Suppressor macrophage treated with lipopolysaccharide for 1 hour (primary cell): ENCODE results near the gene SESN1.
A peak's percentile ranks its signal among the peaks of the same experiment; 100 is the strongest.

Experiments used
- DNase-seq, 3 donors: peaks; one replicate each; pipeline ENCODE4 v3.0.0-alpha.2; 2020 to 2022

The SESN1 gene

GRCh38 chr6:108955329-108955949 is 139.2 kb downstream of the SESN1 start:
- DNase-seq, result no peak

- no peak for DNase-seq
These were observed 141.0 kb downstream of the SESN1 start for GRCh38 chr6:108953681-108954080.

GRCh38 chr6:108952776-108953486 is 141.7 kb downstream of the SESN1 start:
- DNase-seq, result no peak

- peak in 1 of 3 donors; percentile 25 for DNase-seq
These were observed 143.2 kb downstream of the SESN1 start for GRCh38 chr6:108951351-108951953.

GRCh38 chr6:108948181-108948661 is 146.4 kb downstream of the SESN1 start:
- no peak for DNase-seq

- peak; percentile 51 to 82 (median 57) for DNase-seq
These were observed 147.4 kb downstream of the SESN1 start for GRCh38 chr6:108947114-108947854.

- DNase-seq, result no peak
These were observed 148.0 kb downstream of the SESN1 start for GRCh38 chr6:108946695-108947094.

GRCh38 chr6:108945681-108946159 is 148.9 kb downstream of the SESN1 start:
- DNase-seq, result no peak

- no peak for DNase-seq
These were observed 149.7 kb downstream of the SESN1 start for GRCh38 chr6:108944707-108945680.

- DNase-seq, result no peak
These were observed 150.6 kb downstream of the SESN1 start for GRCh38 chr6:108944071-108944470.

- no peak for DNase-seq
These were observed 151.8 kb downstream of the SESN1 start for GRCh38 chr6:108942556-108943492.

GRCh38 chr6:108941859-108942258 is 152.8 kb downstream of the SESN1 start:
- peak in 2 of 3 donors; percentile 40 to 41 for DNase-seq

- DNase-seq, result no peak
These were observed 153.4 kb downstream of the SESN1 start for GRCh38 chr6:108941281-108941680.

GRCh38 chr6:108940741-108941140 is 153.9 kb downstream of the SESN1 start:
- no peak for DNase-seq

GRCh38 chr6:108937170-108937569 is 157.5 kb downstream of the SESN1 start:
- no peak for DNase-seq
